Measurements from ENCODE around the gene FAM83C.
A peak's percentile ranks its signal among the peaks of the same experiment; 100 is the strongest.

The FAM83C gene

DNA sequence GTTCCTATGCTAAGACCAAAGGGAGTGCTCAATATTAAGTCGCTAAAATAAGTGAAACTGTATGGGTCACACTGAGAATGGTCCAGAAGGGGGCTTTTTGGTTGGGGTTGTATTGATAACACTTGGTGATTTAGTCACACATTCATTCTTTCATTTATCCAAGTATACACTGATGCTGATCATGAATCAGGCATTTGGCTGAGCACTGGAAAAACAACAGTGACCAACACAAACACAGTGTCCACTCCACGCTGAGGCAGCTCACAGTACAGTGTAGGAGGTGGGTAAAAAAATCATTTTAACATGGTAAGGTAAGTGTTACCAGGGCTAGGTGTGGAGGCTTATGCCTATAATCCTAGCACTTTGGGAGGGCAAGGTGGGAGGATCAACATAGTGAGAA is 9.2 kb upstream of the FAM83C start:
- H3K27ac ChIP-seq = peak overlapping the region; percentile 95
- DNase-seq (ENCODE audit: low read depth, low spot score) = no peak

DNA sequence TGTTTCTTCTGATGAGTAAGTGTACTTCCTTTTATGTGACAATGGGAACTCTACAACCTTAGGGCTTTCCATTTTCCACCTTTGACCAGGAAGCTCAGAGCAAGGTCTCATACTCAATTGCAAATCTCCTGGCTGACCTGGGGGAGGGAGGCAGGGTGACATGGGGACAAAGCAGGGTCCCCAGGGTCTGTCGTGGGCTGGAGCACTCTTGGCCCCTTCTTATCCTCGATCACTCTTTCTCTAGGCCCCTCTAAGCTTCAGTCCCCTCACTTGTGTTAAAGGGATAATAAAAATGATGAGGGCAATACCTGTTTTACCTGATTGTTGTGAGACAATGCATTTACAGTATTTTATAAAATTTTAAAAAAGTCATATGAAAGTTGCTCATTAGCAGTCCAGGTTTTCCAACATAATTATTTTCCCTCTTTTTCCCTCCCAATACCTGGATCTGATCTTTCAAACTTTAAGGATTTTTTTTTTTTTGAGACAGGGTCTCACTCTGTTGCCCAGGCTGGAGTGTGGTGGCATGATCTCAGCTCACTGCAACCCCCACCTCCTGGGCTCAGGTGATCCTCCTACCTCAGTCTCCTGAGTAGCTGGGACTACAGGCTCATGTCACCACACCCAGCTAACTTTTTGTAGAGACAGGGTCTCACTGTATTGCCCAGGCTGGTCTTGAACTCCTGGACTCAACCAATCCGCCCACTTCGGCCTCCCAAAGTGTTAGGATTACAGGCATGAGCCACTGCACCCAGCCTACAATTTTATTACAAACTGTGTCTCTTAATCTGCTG is 8.4 kb upstream of the FAM83C start:
- H3K27ac ChIP-seq = no peak overlapping the region
- no peak for DNase-seq (ENCODE audit: low read depth, low spot score)

DNA sequence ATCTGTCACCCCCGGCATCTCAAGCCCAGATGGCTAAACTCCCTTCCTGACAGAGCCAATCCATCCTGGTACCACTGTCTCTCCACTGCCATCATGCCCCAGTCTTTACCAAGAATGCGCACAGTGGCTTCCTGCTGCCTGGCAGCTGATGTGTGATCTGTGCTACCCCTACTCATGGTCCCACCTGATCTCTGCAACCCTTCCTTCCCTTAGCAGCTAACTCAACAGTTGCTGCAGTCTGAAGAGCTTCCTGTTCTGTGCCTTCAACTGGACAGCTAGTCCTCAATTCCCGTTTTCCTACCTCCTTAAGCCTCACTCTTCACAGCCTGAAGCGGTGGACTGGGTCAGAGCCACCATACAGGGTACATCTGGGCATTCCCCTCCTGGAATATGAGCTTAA is 7.6 kb upstream of the FAM83C start:
- DNase-seq (ENCODE audit: low read depth, low spot score) = no peak
- no peak overlapping the region for H3K27ac ChIP-seq

DNA sequence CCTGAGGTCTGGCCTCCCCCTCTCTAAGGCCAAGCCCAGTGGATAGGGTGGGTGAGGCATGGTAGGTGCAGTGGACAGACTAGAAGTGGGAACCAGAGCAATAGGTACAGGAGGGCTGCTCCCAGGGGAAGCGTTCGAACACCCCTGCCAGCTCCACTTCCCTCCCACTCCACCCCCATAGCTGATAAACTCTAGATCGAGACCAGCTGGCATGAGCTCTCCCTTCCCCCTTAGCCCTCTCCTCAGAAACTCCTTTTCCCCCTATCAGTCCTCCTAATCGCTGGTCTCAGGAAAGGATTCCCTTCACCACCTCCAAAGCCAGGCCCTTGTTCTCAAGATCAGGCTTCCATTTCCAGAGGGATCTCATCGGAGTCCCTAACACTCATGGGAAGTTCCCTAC is 6.0 kb upstream of the FAM83C start:
- DNase-seq (ENCODE audit: low read depth, low spot score) = no peak
- no peak overlapping the region for H3K27ac ChIP-seq

DNA sequence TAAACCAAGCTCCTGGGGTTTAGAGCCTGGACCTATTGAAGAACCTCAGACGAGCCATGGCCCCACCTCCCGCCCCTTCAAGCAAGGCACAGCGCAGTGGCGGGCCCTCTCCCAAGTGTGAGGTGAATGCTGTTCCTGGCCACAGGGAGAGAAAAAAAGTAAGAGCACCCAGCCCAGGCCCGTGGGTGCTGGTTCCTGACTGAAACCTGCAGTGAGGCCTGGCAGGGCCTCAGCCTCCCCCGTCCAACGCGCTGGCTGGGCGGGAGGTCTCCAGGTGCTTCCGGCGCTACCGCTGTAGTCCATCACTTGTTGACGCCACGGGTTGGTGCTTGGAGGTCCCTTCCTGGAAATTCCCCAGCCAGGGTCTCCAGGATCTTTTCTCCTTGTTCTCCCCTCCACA is 5.5 kb upstream of the FAM83C start:
- H3K27ac ChIP-seq = peak overlapping the region; percentile 27
- DNase-seq (ENCODE audit: low read depth, low spot score) = no peak

DNA sequence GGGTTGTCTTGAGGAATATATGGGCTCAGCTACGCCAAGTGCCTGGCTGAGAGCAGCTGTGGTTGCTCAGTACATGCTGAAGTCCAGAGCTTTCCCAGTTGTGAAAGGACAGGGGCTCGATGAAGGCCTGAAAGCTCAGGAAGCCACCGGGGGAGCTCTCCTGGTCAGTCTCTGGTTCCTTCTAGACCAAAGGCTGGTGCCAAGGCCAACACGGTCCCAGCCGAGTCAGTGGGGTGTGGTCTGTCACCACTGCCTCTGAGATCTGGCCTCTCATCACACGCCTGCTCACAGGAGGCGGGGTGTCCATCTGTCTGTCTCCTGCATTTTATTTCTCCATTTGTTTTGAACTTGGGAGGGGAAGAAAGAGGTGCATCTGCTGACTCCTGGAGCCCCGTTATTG is 4.9 kb upstream of the FAM83C start:
- peak overlapping the region; percentile 27 for H3K27ac ChIP-seq
- DNase-seq (ENCODE audit: low read depth, low spot score) = no peak

DNA sequence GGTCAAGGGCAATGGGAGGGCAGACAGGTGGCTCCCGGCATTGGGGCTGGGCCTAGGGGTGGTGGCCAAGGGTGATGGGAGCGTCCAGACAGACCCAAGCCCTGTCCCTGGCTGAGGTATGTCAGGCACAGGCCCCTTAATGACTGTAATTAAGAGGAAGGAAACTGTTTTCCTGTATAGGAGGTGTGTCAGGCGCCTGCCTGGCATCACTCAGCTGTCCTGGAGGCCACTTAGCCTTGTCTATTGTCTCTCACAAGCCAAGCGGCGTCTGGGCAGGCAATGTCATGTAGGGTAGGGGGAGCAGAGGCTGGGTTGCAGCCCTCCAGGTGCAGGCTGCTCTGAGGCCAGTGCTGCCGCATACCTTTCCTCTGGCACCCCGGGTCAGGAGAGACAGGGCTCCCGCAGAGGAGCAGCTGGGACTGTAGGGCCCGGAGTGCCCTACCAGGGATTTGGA is 3.9 kb upstream of the FAM83C start:
- H3K27ac ChIP-seq = no peak overlapping the region
- no peak for DNase-seq (ENCODE audit: low read depth, low spot score)

DNA sequence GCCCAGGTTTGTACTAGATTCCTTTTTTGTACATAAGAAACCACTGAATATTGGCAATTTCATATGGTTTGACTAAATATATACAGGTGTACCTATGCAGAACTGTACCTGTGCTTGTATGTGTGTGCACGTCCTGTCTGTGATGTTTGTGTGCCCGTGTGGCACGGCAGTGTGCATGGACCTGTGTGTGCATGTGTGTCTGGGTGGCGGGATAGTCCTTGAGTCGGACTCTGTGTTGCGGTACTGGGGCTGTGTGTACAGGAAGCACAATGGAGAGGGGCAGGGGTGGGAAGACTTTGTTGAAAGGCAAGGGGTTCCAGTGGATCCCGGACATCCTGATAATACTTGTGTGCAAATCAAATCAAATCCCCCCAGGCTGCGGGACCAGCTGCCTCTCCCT is 3.4 kb upstream of the FAM83C start:
- H3K27ac ChIP-seq = no peak overlapping the region
- DNase-seq (ENCODE audit: low read depth, low spot score) = no peak

DNA sequence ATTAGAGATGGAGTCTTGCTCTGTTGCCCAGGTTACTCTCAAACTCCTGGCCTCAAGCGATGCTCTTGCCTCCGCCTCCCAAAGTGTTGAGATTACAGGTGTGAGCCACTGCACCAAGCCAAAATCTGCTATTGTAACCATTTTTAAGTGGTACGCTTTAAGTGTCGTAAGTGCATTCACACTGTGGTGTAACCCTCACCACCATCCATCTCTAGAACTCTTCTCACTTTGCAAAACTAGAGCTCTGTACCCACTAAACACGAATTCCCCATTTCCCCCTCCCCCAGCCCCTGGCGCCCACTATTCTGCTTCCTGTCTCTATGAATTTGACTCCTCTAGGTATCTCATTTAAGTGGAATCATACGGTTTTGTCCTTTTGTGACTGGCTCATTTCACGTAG is 2.8 kb upstream of the FAM83C start:
- no peak overlapping the region for H3K27ac ChIP-seq
- DNase-seq (ENCODE audit: low read depth, low spot score) = no peak

DNA sequence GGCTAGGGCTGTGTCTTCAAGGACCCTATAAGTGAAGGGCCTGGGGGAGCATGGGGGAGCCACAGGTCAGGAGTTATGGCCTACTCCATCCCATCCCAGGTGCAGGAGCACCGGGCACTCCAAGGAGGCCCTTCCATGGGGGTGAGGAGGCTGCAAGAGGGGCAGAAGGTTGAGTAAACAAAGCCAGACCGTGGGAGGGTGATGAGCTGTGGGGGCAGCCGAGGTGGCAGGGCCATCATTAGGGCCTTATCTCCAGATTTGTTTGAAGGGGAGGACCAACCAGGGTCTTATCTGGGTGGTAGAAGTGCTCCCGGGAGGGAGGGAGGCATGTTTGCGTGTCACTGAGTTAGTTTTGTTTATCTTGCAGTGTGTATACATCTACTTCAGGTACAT is 2.1 kb upstream of the FAM83C start:
- no peak for DNase-seq (ENCODE audit: low read depth, low spot score)
- H3K27ac ChIP-seq = no peak overlapping the region

DNA sequence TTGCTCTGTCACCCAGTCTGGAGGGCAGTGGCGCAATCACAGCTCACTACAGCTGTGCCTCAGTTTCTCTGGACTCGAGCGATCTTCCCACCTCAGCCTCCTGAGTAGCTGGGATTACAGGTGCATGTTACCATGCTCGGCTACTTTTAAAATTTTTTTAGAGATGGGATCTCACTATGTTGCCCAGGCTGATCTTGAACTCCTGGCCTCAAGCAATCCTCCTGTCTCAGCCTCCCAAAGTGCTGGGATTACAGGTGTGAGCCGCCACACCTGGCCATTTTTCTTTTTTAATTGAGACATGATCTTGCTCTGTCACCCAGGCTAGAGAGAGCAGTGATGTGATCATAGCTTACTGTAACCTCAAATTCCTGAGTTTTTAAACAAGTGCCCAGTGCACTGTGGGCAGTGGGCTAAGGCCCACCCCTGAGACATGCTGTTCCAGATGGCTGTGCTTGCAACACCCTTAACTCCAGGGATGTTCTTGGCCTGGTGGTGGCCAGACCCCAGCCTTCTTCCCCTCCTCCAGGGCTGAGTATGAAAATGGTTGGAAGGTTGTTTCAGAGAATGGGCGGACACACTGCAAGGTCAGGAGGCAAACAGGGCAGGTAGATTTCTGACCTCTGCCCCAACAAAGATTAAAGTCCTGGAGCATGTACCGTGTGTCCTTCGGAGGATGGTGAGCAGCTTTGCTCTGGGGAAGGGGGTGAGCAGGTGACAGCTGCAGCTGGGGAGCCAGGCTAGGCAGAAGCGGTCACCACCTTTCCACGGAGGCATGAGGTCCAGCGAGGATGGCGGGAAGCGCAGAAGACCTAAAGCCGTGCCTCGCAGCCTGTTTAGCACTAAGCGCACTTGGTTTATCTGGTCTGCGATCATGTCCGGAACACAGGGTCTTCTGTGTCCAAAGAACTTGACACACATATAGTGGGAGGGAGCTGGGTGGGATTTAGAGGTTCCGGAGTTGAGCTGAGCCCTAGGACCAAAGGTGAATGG is 1.4 kb upstream of the FAM83C start:
- no peak overlapping the region for H3K27ac ChIP-seq
- DNase-seq (ENCODE audit: low read depth, low spot score) = no peak

DNA sequence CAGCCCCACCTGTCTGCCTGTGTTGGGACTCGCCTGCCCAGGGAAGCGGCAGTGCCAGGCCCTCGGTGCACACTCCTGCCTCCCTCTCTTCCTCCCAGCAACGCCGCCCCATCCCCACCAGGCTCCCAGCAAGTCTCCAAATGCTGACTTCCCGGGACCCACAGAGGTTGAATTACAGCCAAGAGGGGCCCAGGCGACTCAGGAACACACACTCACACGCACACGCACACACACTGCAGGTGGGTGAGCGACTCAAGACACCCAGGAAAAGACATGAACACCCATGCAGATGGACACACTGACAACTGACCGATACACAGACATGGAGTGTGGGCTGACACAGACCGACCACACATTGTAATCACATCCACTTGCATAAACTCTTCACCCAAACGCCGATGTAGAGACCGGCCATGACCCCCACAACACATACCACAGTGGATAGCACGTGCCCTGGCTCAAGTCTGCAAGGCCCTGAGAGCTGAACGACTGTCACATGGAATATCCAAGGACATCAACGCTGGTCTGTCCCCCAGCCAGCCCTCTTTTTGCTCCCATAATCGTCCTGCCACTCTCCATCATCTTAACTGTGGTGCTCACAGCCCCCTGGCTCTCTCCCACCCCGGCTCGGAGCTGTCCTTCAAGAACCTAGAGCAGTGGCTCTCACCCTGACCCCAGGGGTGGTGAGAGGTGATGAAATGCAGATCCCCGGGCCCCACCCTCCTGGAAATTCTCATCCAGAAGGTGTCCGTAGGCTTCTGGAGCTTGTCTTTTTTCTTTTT is 470 bp upstream of the FAM83C start:
- H3K27ac ChIP-seq = no peak overlapping the region
- DNase-seq (ENCODE audit: low read depth, low spot score) = no peak

DNA sequence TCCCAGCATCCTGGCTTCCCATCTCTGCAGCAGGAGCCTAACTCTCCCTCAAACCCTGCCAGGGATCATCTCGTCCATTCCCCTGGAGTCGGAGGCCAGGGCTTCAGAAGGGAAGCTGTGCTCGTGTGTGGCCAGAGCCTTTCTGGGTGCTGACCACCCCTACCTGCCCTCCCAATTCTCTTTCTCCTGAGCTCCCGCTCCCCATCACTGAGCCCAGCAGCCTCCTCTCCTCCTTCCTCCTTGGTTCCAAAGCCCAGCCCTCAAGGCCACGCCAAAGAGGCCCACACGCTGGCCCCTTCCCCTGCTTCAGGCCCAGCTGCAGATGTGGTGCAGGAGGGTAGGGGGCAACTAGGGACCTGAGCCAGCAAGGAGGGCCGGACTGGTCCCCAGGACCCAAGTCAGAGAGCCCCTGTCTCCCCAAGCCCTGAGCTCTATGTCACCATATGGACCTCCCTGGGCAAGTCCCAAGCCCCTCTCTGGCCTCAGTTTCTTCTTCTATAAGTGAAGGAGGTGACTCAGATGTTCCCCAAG is 1.3 kb downstream of the FAM83C start:
- no peak overlapping the region for H3K27ac ChIP-seq
- DNase-seq (ENCODE audit: low read depth, low spot score) = no peak

DNA sequence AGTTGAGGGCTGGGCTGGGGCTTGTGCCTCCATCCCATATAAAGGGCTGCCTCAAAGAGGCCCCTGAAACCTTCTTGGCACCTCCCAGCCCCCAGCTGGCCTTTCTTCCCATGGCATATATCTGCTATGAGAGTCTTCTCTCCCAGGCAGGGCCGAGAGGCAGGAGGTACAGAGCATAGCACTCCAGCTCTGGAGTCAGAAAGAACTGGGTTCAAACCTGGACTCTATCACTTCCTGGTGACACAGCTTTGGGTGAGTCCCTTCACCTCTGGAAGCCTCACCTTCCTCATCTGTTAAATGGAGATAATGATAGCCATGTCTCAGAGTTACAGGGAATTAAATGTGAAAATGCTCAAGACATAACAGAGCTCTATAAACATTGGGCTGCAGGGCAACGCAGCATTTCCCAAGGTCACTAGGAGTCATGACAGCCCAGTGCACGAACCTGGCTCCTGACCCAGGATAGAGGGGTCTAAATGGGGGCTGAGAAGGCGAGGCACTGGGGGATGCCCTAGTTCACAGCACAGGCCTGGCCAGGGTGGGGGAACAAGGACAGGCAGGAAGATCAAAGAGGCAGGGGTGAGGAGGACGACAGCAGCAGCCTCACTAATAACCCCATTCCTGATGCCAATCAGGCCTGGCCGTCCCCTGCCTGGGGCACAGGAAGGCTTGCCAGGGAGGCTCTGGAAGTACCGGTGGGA is 1.9 kb downstream of the FAM83C start:
- no peak overlapping the region for H3K27ac ChIP-seq
- no peak for DNase-seq (ENCODE audit: low read depth, low spot score)

DNA sequence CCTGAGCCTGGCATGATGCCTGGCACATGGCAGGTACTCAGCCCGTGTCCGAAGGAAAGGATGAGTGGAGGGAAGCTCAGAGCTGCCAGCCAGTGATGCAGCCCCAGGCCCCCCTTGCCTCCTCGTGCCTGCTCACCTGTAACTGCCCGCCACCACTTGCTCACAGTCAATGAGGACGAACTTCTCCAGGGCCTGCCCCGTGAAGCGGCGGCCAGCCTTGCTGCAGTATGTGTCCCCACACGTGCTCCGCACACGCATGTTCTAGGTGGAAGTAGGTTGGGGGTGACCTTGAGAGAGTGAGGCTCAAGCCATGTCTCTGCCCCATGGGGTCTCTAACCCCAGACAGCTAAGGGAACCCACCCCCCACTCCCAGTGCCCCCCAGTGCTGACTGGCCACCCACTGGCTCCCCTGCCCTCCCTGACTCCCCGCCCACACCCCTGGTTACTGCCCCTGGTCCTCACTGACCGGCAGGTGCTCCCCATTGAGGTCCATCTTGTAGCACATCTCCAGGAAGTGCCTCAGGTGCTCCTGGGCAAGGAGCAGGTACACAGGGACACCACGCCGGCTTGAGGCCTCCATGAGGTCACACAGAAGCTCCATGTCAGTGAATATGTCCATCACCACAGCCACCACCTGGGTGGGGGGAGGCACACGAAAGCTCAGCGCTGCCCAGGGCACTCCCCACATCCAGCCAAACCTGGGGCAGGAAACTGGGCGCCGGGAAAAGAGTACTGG is 3.7 kb downstream of the FAM83C start:
- DNase-seq (ENCODE audit: low read depth, low spot score) = no peak
- no peak overlapping the region for H3K27ac ChIP-seq

DNA sequence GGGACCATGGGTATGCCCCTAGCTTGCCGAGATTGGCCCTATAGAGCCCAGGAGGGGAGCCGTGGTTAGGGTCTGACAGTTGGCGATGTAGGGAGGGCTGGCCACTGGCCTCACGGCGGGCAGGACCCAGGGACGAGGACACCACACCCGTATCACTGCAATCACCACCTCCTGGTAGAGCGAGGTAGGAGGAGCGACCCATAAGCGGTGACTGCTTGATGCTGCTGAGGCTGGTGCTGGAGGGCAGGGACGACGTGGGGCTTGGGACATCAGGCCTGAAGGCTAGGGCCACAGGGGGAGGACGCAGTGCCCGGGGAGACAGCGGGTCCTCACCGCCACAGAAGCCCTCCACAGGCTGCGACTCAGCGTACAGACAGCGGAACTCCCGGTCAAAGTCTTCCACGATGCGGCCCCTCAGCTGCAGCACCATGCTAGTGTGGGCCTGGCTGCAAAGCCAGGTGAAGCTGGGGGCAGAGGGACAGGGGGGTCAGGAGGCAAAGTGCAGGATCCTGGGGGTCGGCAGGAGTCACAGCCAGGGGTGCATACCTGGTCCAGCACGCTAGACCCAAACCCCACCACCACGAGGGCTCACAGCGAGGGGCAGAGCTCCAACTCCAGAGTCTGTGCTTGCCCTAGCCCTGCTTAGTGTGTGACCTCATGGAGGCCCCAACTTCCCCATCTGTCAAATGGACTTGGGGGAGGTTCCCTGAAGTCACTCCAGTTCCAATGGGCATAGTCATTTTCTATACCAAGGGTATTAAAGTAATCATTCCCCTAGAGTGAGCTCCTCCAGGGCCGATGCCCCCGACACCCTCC is 4.5 kb downstream of the FAM83C start:
- H3K27ac ChIP-seq = no peak overlapping the region
- DNase-seq (ENCODE audit: low read depth, low spot score) = no peak

DNA sequence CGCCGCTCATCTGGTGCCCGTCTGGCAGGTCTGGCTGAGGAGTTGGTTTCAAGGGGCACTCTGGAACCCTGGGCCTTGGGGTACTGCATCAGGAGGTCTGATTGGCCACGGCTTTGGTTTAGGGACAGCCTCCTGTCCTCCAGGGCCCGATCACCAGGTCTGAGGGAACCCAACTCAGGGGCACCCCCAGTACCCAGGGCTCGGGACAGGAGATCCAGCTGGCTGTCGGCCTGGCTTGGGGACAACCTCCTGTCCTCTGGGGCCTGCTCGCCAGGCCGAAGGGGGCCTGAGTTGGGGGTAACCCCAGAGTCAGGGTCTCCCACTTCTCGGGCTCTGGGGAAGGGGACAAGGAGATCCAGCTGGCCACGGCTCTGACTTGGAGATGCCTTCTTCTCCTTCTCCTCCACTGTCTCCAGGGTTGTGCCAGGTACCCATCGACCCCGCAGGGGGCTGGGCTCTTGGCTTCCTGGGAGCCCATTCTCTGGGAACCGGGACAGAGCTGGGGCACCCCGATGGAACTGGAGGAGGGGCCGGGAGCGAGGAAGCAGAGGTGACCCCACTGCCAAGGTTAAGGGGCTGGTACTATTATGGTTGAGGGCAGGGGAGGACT is 5.2 kb downstream of the FAM83C start:
- H3K27ac ChIP-seq = no peak overlapping the region
- DNase-seq (ENCODE audit: low read depth, low spot score) = no peak

Measured in epithelial cell of prostate (primary cell).